GM12878 (cell line): Measurements from ENCODE around the gene RASL12. TPM values are rescaled to one million over a fixed set of nuclear protein-coding genes. Genes with fewer than 3 reads are reported as not detected.

Source experiments
- ATAC-seq: fragments of 200-7000 bp; cut with Tn5 transposase; 3 replicates; pipeline ENCODE4 v1.9.1; 2020; ENCODE audit warnings: mild to moderate bottlenecking, moderate library complexity
- BruUV-seq: library from RNA; stranded (reverse); fragments of 400-500 nt; replicated peaks from 2 replicates; lab custom pipeline; 2021; lab: Mats Ljungman, UMichigan
- CTCF ChIA-PET: fragments of 300-600 bp; sonication (Branson Sonifier 250); formaldehyde crosslinking; extraction: SDS; loops from one replicate; lab custom pipeline; 2021; ENCODE audit warnings: inconsistent platforms; lab: Yijun Ruan, JAX
- POLR2A ChIA-PET: fragments of 350-600 bp; formaldehyde crosslinking; extraction: SDS; loops from one replicate; lab custom pipeline; 2021; ENCODE audit warnings: inconsistent platforms; lab: Charles Lee
- RAD21 ChIA-PET: fragments of 300-600 bp; sonication (Branson Sonifier 250); formaldehyde crosslinking; loops from one replicate; lab custom pipeline; 2023; ENCODE audit warnings: antibody characterized with exemption; ENCODE audit not compliant: unreplicated experiment; lab: Charles Lee
- SMC1A ChIA-PET: fragments of 300-600 bp; sonication (Branson Sonifier 250); formaldehyde crosslinking; loops from one replicate; lab custom pipeline; 2023; ENCODE audit not compliant: unreplicated experiment, uncharacterized antibody; lab: Charles Lee
- DNase-seq: peaks from one replicate; pipeline ENCODE4 v3.0.0-alpha.2; 2011; ENCODE audit warnings: low read depth, low spot score
- FAIRE-seq: peaks from 3 replicates; lab custom pipeline; 2011; peaks lifted over from hg19 to GRCh38; lab: Jason Lieb, UNC
- H2AFZ ChIP-seq: 2 replicates; pipeline ENCODE4 v1.6.0; 2011; ENCODE audit warnings: low read depth, low read length, control low read depth; ENCODE audit not compliant: control insufficient read depth
- H3K27ac ChIP-seq: 2 replicates; pipeline ENCODE4 v1.5.1; 2011; ENCODE audit warnings: control low read depth; ENCODE audit not compliant: control insufficient read depth, insufficient read depth
- H3K27me3 ChIP-seq, 2 experiments: replicated peaks in 1 of 2; 2 replicates each; pipeline versions ENCODE4 v1.6.0 to v1.6.1; 2011; ENCODE audit warnings: low read length in 1 of 2; ENCODE audit not compliant: control insufficient read depth in 2 of 2, insufficient read depth in 2 of 2
- H3K36me3 ChIP-seq, 2 experiments: 2 replicates each; pipeline ENCODE4 v1.5.1; 2011; ENCODE audit warnings: low read length in 1 of 2; ENCODE audit not compliant: control insufficient read depth in 2 of 2, insufficient read depth in 2 of 2
- H3K4me1 ChIP-seq: 2 replicates; pipeline ENCODE4 v1.6.1; 2011; ENCODE audit warnings: mild to moderate bottlenecking, low read length, moderate library complexity, mixed read lengths; ENCODE audit not compliant: control insufficient read depth, insufficient read depth
- H3K4me2 ChIP-seq: 2 replicates; pipeline ENCODE4 v1.6.0; 2011; ENCODE audit warnings: control low read depth; ENCODE audit not compliant: control insufficient read depth, insufficient read depth
- H3K4me3 ChIP-seq: fragments of 200-600 bp; sonication (generic); 2 replicates; pipeline ENCODE4 v1.5.1; 2016
- H3K79me2 ChIP-seq: 2 replicates; pipeline ENCODE4 v1.6.0; 2011; ENCODE audit warnings: low read length; ENCODE audit not compliant: control insufficient read depth, insufficient read depth
- H3K9ac ChIP-seq: 2 replicates; pipeline ENCODE4 v1.8.0; 2011; ENCODE audit warnings: low read length, control low read depth, mixed read lengths; ENCODE audit not compliant: control insufficient read depth, insufficient read depth
- H3K9me3 ChIP-seq: replicated peaks from 3 replicates; pipeline ENCODE4 v1.5.1; 2011; ENCODE audit warnings: mild to moderate bottlenecking, low read length; ENCODE audit not compliant: control insufficient read depth, insufficient read depth
- H4K20me1 ChIP-seq: 2 replicates; pipeline ENCODE4 v1.6.0; 2011; ENCODE audit not compliant: control insufficient read depth, insufficient read depth
- ESRRA ChIP-seq: IDR thresholded peaks from 2 replicates; pipeline ENCODE4 v1.6.1; 2012; ENCODE audit warnings: mild to moderate bottlenecking, low read length, improper control_type of control experiment
- NFYB ChIP-seq: IDR thresholded peaks from 2 replicates; pipeline ENCODE4 v1.6.1; 2011; ENCODE audit warnings: low read depth, mild to moderate bottlenecking, low read length, improper control_type of control experiment, moderate library complexity; ENCODE audit not compliant: insufficient read depth
- NR2F1 ChIP-seq: fragments of 450-650 bp; conservative IDR thresholded peaks from 2 replicates; pipeline ENCODE4 v1.6.1; 2017; ENCODE audit warnings: mild to moderate bottlenecking
- RELA ChIP-seq: fragments of 450-650 bp; IDR thresholded peaks from 2 replicates; pipeline ENCODE4 v1.8.0; 2014; ENCODE audit warnings: borderline replicate concordance; ENCODE audit not compliant: partially characterized antibody
- RUNX3 ChIP-seq: IDR thresholded peaks from 2 replicates; pipeline ENCODE4 v1.6.1; 2012; ENCODE audit warnings: low read length, inconsistent platforms
- WGBS: methylation state at CpG from one replicate; pipeline ENCODE4 v1.1.6; 2016; ENCODE audit warnings: low lambda C conversion rate; ENCODE audit not compliant: insufficient replicate concordance, insufficient coverage; ENCODE audit errors: missing lambda C conversion rate; 5-methylcytosine and 5-hydroxymethylcytosine counted together
- in situ Hi-C: fragments of 300-500 bp; cut with MboI; formaldehyde crosslinking; loops from 9 replicates; pipeline ENCODE4 v1.14.3; 2018; ENCODE audit warnings: mixed read lengths
- intact Hi-C: fragments of 100-400 bp; cut with micrococcal nuclease; formaldehyde crosslinking; loops from one replicate; pipeline ENCODE4 v1.14.2; 2022; ENCODE audit not compliant: unreplicated experiment
- polyA plus RNA-seq, 11 experiments: library from polyadenylated mRNA; depleted of rRNA in 4 of 11; unstranded in 6 of 11; stranded (reverse) in 5 of 11; fragments of >200 nt; fragmentation: Nextera tagmentation in 4 of 11; fragmentation: Illumina TruSeq in 1 of 11; extraction: Ambion mirVana in 4 of 11; extraction: Trizol in 1 of 11; gene quantifications; 1 replicate in 1 of 11; 2 replicates in 10 of 11; pipeline versions ENCODE4 v1.2.1 to v1.2.3, GENCODE V29; 2011 to 2016; ENCODE audit warnings: inconsistent platforms in 2 of 11, missing spikeins in 2 of 11, low read depth in 1 of 11
- total RNA-seq, 4 experiments: library from RNA; depleted of rRNA in 3 of 4; stranded (reverse); fragments of >200 nt in 3 of 4; fragmentation: Illumina TruSeq in 1 of 4; extraction: Trizol in 1 of 4; gene quantifications; 2 replicates each; pipeline versions ENCODE4 v1.2.1 to v1.2.3, GENCODE V29; 2013 to 2021
- TF ChIP-seq, protein P1 (sequence below): fragments of 450-650 bp; formaldehyde crosslinking; IDR thresholded peaks from 2 replicates; pipeline ENCODE4 v1.4.0; 2020; ENCODE audit warnings: mild to moderate bottlenecking, moderate library complexity
- TF ChIP-seq, protein P2 (sequence below): fragments of 450-650 bp; IDR thresholded peaks from 2 replicates; pipeline ENCODE4 v1.6.1; 2017; ENCODE audit warnings: mild to moderate bottlenecking, moderate library complexity

The RASL12 gene
- total and polyA plus RNA-seq, 10 of the 15 experiments (the other 5 are each of a cell fraction or from before 2014, with no cell fraction given): 0.06 to 0.10 TPM; not detected in 8

DNA sequence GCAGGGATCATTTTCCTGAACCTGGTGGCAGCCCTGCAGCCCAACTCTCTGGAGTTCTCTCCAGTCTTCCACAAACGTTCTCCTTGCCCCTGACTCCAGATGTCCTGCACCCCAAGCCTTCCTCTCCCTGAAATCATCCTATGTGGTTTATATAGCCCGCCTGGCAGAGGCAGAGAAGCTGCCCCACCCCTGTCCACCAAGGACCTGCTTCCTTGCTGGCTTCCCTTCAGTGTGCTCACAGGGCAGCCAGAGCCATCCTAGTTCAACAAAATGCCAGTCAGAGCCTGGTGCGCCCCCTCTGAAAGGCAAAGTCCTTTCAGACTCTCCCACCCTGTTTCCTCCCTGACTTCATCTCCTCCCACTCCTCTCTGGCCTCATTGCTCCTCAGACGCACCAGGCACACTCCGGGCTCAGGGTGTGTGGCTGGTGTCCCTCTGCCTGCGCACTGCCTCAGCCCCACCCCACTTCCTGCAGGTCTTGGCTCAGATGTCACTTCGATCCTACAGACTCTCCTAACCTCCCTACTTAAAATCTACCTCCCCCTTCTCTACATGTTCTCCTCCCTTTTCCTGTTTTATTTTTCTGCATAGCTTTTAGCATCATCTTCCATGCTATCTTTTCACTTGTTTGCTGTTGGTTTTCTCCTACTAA lies 14.6 kb upstream of the RASL12 start:
- Histone ChIP-seq H3K9ac (no peak overlapping the region), H3K36me3 (no peaks in the 10 kb centered on the region), H3K27me3 (peaks cover 0 to 6% of the 10 kb centered on the region in 2 experiments; a peak in 1 of 4 replicates), H3K27ac (no peak overlapping the region), H3K4me3 (no peak overlapping the region), H2AFZ (no peak overlapping the region), H3K4me1 (no peaks in the 10 kb centered on the region), H4K20me1 (peaks cover 3% of the 10 kb centered on the region; the same call in 1 of the 2 replicates), H3K9me3 (no peaks in the 10 kb centered on the region)
- DNase-seq (no peak), FAIRE-seq (no peak)
- in situ Hi-C loops: no loop called here
- ChIA-PET POLR2A (interaction anchor here (0.5 kb wide), 1 partner anchor 403 kb away, joined by 7 read pairs; no protein-coding TSS in a partner anchor), SMC1A (interaction anchor here (0.6 to 1.4 kb wide), 4 partner anchors 17 to 74 kb away, joined by 3 read pairs; no protein-coding TSS in a partner anchor)
- TF ChIP-seq, protein P1, sequence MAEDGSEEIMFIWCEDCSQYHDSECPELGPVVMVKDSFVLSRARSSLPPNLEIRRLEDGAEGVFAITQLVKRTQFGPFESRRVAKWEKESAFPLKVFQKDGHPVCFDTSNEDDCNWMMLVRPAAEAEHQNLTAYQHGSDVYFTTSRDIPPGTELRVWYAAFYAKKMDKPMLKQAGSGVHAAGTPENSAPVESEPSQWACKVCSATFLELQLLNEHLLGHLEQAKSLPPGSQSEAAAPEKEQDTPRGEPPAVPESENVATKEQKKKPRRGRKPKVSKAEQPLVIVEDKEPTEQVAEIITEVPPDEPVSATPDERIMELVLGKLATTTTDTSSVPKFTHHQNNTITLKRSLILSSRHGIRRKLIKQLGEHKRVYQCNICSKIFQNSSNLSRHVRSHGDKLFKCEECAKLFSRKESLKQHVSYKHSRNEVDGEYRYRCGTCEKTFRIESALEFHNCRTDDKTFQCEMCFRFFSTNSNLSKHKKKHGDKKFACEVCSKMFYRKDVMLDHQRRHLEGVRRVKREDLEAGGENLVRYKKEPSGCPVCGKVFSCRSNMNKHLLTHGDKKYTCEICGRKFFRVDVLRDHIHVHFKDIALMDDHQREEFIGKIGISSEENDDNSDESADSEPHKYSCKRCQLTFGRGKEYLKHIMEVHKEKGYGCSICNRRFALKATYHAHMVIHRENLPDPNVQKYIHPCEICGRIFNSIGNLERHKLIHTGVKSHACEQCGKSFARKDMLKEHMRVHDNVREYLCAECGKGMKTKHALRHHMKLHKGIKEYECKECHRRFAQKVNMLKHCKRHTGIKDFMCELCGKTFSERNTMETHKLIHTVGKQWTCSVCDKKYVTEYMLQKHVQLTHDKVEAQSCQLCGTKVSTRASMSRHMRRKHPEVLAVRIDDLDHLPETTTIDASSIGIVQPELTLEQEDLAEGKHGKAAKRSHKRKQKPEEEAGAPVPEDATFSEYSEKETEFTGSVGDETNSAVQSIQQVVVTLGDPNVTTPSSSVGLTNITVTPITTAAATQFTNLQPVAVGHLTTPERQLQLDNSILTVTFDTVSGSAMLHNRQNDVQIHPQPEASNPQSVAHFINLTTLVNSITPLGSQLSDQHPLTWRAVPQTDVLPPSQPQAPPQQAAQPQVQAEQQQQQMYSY (CRISPR knock-in tag): no peak
- TF ChIP-seq RELA: no peak
- no peak for TF ChIP-seq NR2F1
- TF ChIP-seq, protein P2, sequence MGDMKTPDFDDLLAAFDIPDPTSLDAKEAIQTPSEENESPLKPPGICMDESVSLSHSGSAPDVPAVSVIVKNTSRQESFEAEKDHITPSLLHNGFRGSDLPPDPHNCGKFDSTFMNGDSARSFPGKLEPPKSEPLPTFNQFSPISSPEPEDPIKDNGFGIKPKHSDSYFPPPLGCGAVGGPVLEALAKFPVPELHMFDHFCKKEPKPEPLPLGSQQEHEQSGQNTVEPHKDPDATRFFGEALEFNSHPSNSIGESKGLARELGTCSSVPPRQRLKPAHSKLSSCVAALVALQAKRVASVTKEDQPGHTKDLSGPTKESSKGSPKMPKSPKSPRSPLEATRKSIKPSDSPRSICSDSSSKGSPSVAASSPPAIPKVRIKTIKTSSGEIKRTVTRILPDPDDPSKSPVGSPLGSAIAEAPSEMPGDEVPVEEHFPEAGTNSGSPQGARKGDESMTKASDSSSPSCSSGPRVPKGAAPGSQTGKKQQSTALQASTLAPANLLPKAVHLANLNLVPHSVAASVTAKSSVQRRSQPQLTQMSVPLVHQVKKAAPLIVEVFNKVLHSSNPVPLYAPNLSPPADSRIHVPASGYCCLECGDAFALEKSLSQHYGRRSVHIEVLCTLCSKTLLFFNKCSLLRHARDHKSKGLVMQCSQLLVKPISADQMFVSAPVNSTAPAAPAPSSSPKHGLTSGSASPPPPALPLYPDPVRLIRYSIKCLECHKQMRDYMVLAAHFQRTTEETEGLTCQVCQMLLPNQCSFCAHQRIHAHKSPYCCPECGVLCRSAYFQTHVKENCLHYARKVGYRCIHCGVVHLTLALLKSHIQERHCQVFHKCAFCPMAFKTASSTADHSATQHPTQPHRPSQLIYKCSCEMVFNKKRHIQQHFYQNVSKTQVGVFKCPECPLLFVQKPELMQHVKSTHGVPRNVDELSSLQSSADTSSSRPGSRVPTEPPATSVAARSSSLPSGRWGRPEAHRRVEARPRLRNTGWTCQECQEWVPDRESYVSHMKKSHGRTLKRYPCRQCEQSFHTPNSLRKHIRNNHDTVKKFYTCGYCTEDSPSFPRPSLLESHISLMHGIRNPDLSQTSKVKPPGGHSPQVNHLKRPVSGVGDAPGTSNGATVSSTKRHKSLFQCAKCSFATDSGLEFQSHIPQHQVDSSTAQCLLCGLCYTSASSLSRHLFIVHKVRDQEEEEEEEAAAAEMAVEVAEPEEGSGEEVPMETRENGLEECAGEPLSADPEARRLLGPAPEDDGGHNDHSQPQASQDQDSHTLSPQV: no peak
- TF ChIP-seq RUNX3: no peak
- no peak for TF ChIP-seq ESRRA
- no peak for TF ChIP-seq NFYB
- TF ChIP-seq, all 136 proteins: peak for 0
- 27% methylated on average over 7 of the region's 7 CpGs for WGBS
- ChIA-PET RAD21 (no interaction called here), CTCF (interaction anchor here (0.9 to 2.7 kb wide), 8 partner anchors 11 to 74 kb away, joined by 3 to 14 read pairs (median 3); no protein-coding TSS in a partner anchor)
- ATAC-seq: peak; percentile 11; the same call in 1 of the 3 replicates
- intact Hi-C loops: loop anchor here (10.0 kb wide), 1 partner anchor 348 kb away; no protein-coding TSS in a partner anchor
- H3K79me2 ChIP-seq: no peaks in the 10 kb centered on the region
- BruUV-seq: no TSS peak
- no peak overlapping the region for H3K4me2 ChIP-seq
